ENCODE measurements around the gene QSOX2.

The QSOX2 gene

GRCh38 chr9:136169495-136169894 lies 76.1 kb downstream of the QSOX2 start:
- no peak for DNase-seq

DNA sequence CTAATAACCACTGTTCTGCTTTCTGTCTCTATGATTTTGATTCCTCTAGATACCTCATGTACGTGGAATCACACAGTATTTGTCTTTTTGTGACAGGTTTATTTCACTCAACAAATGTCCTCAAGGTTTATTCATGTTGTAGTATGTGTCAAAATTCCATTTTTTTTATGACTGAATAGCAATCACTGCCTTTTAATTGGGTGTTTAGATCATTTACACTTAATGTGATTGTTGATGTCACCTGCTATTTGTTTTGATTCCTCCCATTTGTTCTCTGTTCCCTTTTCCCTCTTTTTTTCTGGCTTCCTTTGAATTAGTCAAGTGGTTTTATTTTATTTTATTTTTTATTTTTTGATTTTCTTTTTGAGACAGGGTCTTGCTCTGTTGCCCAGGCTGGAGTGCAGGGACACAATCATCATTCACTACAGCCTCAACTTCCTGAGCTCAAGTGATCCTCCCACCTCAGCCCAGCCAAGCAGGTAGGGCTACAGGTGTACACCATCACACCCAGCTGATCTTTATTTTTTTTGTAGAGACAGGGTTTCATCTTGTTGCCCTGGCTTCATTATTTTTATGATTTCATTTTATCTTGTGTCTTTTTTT lies 82.3 kb downstream of the QSOX2 start:
- no peak for DNase-seq

- no peak for DNase-seq
Observed at GRCh38 chr9:136160995-136161610, 84.5 kb downstream of the QSOX2 start.

DNA sequence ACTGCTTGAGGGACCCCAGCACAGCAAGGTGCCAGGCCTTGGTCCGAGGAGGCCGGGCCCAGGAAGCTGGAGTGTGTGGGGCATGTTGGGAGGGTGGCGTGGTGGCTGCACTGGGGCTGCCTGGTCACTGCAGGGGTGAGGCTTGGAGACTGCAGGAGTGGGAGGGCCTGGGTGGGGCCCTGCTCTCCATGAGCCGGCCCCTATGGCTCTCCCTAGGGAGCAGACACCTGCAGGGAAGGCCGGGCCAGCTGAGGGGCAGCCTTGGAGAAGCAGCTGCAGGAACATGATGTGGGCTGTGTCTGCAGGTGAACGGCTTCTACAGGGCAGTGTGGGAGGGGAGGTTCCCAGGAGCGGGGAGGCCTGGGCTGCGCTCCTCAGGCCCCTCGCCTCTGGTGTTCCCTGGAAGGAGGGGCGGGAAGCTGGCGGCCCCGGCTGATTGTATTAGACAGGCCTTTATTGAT lies 85.2 kb downstream of the QSOX2 start:
- no peak for DNase-seq

- DNase-seq, result no peak
Observed at GRCh38 chr9:136159851-136160250, 85.8 kb downstream of the QSOX2 start.

- DNase-seq, result no peak
Observed at GRCh38 chr9:136157477-136158265, 87.9 kb downstream of the QSOX2 start.
